Measurements from ENCODE around the gene ARCN1. TPM values are rescaled to one million over a fixed set of nuclear protein-coding genes. Genes with fewer than 3 reads are reported as not detected.

The ARCN1 gene
- total RNA-seq, 2 experiments from 2014 or later, result 51.0 to 98.9 TPM

- Histone ChIP-seq H2AFZ (ENCODE audit: low read length) (no peak overlapping the region), H4K20me1 (ENCODE audit: insufficient read depth, low read length) (no peaks in the 10 kb centered on the region), H3K9me2 (ENCODE audit: insufficient read depth, low read length) (no peaks in the 10 kb centered on the region), H3K4me1 (ENCODE audit: insufficient read depth, low read length, poor library complexity, severe bottlenecking) (no peaks in the 10 kb centered on the region), H3K9me3 (ENCODE audit: low read length) (no peaks in the 10 kb centered on the region), H3K27ac (ENCODE audit: low read depth, low read length, poor library complexity, severe bottlenecking) (no peak overlapping the region), H3K4me2 (ENCODE audit: low read length) (no peak overlapping the region), H3K79me2 (ENCODE audit: insufficient read depth, low read depth, low read length) (no peaks in the 10 kb centered on the region), H3K4me3 (ENCODE audit: low read depth, low read length, poor library complexity, severe bottlenecking) (no peak overlapping the region), H3K36me3 (ENCODE audit: insufficient read depth, low read length) (no peaks in the 10 kb centered on the region)
- BruUV-seq (replicated peaks), result no TSS peak
- TF ChIP-seq CTCF (conservative IDR thresholded peaks at IDR 0.05; ENCODE audit: low read length) (no peak), EZH2phosphoT487 (IDR thresholded peaks at IDR 0.05; ENCODE audit: borderline replicate concordance, low read depth, low read length) (no peak)
- no peak for DNase-seq (ENCODE audit: low spot score)
- ChIA-PET CTCF (ENCODE audit: unreplicated experiment) (interaction anchor here (0.7 to 1.1 kb wide), 2 partner anchors 22 to 1248 kb away, joined by 3 read pairs; no protein-coding TSS in a partner anchor), POLR2A (interaction anchor here (0.5 to 1.1 kb wide), 5 partner anchors 19 to 1719 kb away, joined by 3 to 6 read pairs (median 4); no protein-coding TSS in a partner anchor)
- intact Hi-C loops (cut with micrococcal nuclease; ENCODE audit: unreplicated experiment), result no loop called here
Observed at GRCh38 chr11:118636569-118637290, 64.5 kb downstream of the ARCN1 start.

GRCh38 chr11:118638726-118639125 lies 66.5 kb downstream of the ARCN1 start:
- BruUV-seq (replicated peaks), result no TSS peak
- Histone ChIP-seq H3K9me3 (ENCODE audit: low read length) (no peaks in the 10 kb centered on the region), H4K20me1 (ENCODE audit: insufficient read depth, low read length) (no peaks in the 10 kb centered on the region), H3K4me3 (ENCODE audit: low read depth, low read length, poor library complexity, severe bottlenecking) (no peak overlapping the region), H3K79me2 (ENCODE audit: insufficient read depth, low read depth, low read length) (no peaks in the 10 kb centered on the region), H3K27ac (ENCODE audit: low read depth, low read length, poor library complexity, severe bottlenecking) (no peak overlapping the region), H3K36me3 (ENCODE audit: insufficient read depth, low read length) (no peaks in the 10 kb centered on the region), H3K9me2 (ENCODE audit: insufficient read depth, low read length) (no peaks in the 10 kb centered on the region), H2AFZ (ENCODE audit: low read length) (no peak overlapping the region), H3K4me1 (ENCODE audit: insufficient read depth, low read length, poor library complexity, severe bottlenecking) (no peaks in the 10 kb centered on the region), H3K4me2 (ENCODE audit: low read length) (no peak overlapping the region)
- no peak for DNase-seq (ENCODE audit: low spot score)
- ChIA-PET POLR2A (no interaction called here), CTCF (ENCODE audit: unreplicated experiment) (no interaction called here)
- intact Hi-C loops (cut with micrococcal nuclease; ENCODE audit: unreplicated experiment), result no loop called here
- TF ChIP-seq EZH2phosphoT487 (IDR thresholded peaks at IDR 0.05; ENCODE audit: borderline replicate concordance, low read depth, low read length) (no peak), CTCF (conservative IDR thresholded peaks at IDR 0.05; ENCODE audit: low read length) (no peak)

- H3K4me1 ChIP-seq (ENCODE audit: insufficient read depth, low read length, poor library complexity, severe bottlenecking), result no peaks in the 10 kb centered on the region
- H3K79me2 ChIP-seq (ENCODE audit: insufficient read depth, low read depth, low read length), result no peaks in the 10 kb centered on the region
- H3K9me3 ChIP-seq (ENCODE audit: low read length), result no peaks in the 10 kb centered on the region
- TF ChIP-seq CTCF (conservative IDR thresholded peaks at IDR 0.05; ENCODE audit: low read length), result no peak
- no peak for TF ChIP-seq EZH2phosphoT487 (IDR thresholded peaks at IDR 0.05; ENCODE audit: borderline replicate concordance, low read depth, low read length)
- H3K27ac ChIP-seq (ENCODE audit: low read depth, low read length, poor library complexity, severe bottlenecking), result no peak overlapping the region
- BruUV-seq (replicated peaks), result no TSS peak
- no peaks in the 10 kb centered on the region for H3K9me2 ChIP-seq (ENCODE audit: insufficient read depth, low read length)
- no peaks in the 10 kb centered on the region for H3K36me3 ChIP-seq (ENCODE audit: insufficient read depth, low read length)
- H3K4me2 ChIP-seq (ENCODE audit: low read length), result no peak overlapping the region
- intact Hi-C loops (cut with micrococcal nuclease; ENCODE audit: unreplicated experiment), result no loop called here
- H2AFZ ChIP-seq (ENCODE audit: low read length), result no peak overlapping the region
- ChIA-PET CTCF (ENCODE audit: unreplicated experiment) (no interaction called here), POLR2A (interaction anchor here (0.5 kb wide), 1 partner anchor 34 kb away, joined by 3 read pairs; no protein-coding TSS in a partner anchor)
- no peak for DNase-seq (ENCODE audit: low spot score)
- H3K4me3 ChIP-seq (ENCODE audit: low read depth, low read length, poor library complexity, severe bottlenecking), result no peak overlapping the region
- H4K20me1 ChIP-seq (ENCODE audit: insufficient read depth, low read length), result no peaks in the 10 kb centered on the region
Observed at GRCh38 chr11:118639899-118640298, 67.7 kb downstream of the ARCN1 start.

Data from OCI-LY7 (cell line).